HFF-Myc (cell line): Measurements from ENCODE around the gene DBX1.

Source experiments
- DNase-seq: peaks from one replicate; pipeline ENCODE4 v3.0.0-alpha.2; 2011; ENCODE audit warnings: low read depth; ENCODE audit errors: extremely low read depth
- H3K4me3 ChIP-seq: replicated peaks from 2 replicates; pipeline ENCODE4 v1.5.1; 2011; ENCODE audit warnings: low read depth, mild to moderate bottlenecking, control low read depth, low read length
- CTCF ChIP-seq: IDR thresholded peaks from 2 replicates; pipeline ENCODE4 v1.5.1; 2012; ENCODE audit warnings: mild to moderate bottlenecking, low read depth, low read length, control low read depth; ENCODE audit errors: missing control alignments

Gene DBX1

GRCh38 chr11:20160425-20161229 is at the start of gene DBX1:
DBX1 (minus strand) TSS chr11:20160475; CDS start chr11:20160324, 151 bp downstream.
- DNase-seq, result no peak

GRCh38 chr11:20208622-20209111 is 48.4 kb upstream of the DBX1 start:
- TF ChIP-seq CTCF, result no peak
- no peak overlapping the region for H3K4me3 ChIP-seq
- DNase-seq, result no peak

More at GRCh38 chr11:20160425-20161229, at the start of gene DBX1:
- no peak within 1 kb of the TSS for H3K4me3 ChIP-seq
- no peak for TF ChIP-seq CTCF

- no peak overlapping the region for H3K4me3 ChIP-seq
- no peak for TF ChIP-seq CTCF
- no peak for DNase-seq
These were observed 47.7 kb upstream of the DBX1 start for GRCh38 chr11:20207781-20208621.

GRCh38 chr11:20205807-20206206 is 45.5 kb upstream of the DBX1 start:
- no peak for DNase-seq
- H3K4me3 ChIP-seq, result no peak overlapping the region
- no peak for TF ChIP-seq CTCF

- no peak for TF ChIP-seq CTCF
- DNase-seq, result no peak
- H3K4me3 ChIP-seq, result no peak overlapping the region
These were observed 44.4 kb upstream of the DBX1 start for GRCh38 chr11:20204681-20205080.

GRCh38 chr11:20203831-20204230 is 43.6 kb upstream of the DBX1 start:
- no peak for DNase-seq
- H3K4me3 ChIP-seq, result no peak overlapping the region
- no peak for TF ChIP-seq CTCF
